GM04503 (cell line): ENCODE measurements around the gene MMP1.

Experiments
- DNase-seq: peaks from one replicate; pipeline ENCODE4 v3.0.0-alpha.2; 2012; ENCODE audit warnings: low read depth

The MMP1 gene

GRCh38 chr11:102806296-102806695, 8.3 kb upstream of the MMP1 start:
- peak; percentile 37 for DNase-seq

GRCh38 chr11:102802341-102802740, 4.4 kb upstream of the MMP1 start:
- DNase-seq, result peak; percentile 90

GRCh38 chr11:102800767-102801166, 2.8 kb upstream of the MMP1 start:
- no peak for DNase-seq

GRCh38 chr11:102799681-102800340, 1.9 kb upstream of the MMP1 start:
- peak; percentile 51 for DNase-seq

- DNase-seq, result no peak
These were observed 3.6 kb downstream of the MMP1 start for GRCh38 chr11:102794382-102794781.

- DNase-seq, result no peak
These were observed 4.2 kb downstream of the MMP1 start for GRCh38 chr11:102793677-102794290.

GRCh38 chr11:102792604-102793003, 5.4 kb downstream of the MMP1 start:
- DNase-seq, result no peak

GRCh38 chr11:102791271-102792036, 6.5 kb downstream of the MMP1 start:
- DNase-seq, result no peak

- no peak for DNase-seq
These were observed 9.5 kb downstream of the MMP1 start for GRCh38 chr11:102788334-102788995.

GRCh38 chr11:102784380-102784779, 13.6 kb downstream of the MMP1 start:
- DNase-seq, result no peak

- no peak for DNase-seq
These were observed 14.2 kb downstream of the MMP1 start for GRCh38 chr11:102783720-102784119.

GRCh38 chr11:102783016-102783415, 14.9 kb downstream of the MMP1 start:
- no peak for DNase-seq

- no peak for DNase-seq
These were observed 16.3 kb downstream of the MMP1 start for GRCh38 chr11:102781676-102782075.

GRCh38 chr11:102780491-102780918, 17.5 kb downstream of the MMP1 start, which contains the start of gene MMP10:
Gene MMP10, minus strand, starts transcription at chr11:102780628. Its CDS starts 37 bp downstream, at chr11:102780591.
- no peak for DNase-seq

- DNase-seq, result no peak
These were observed 21.5 kb downstream of the MMP1 start for GRCh38 chr11:102776454-102776853.

GRCh38 chr11:102773386-102773785, 24.6 kb downstream of the MMP1 start:
- no peak for DNase-seq

GRCh38 chr11:102771351-102771750, 26.6 kb downstream of the MMP1 start:
- no peak for DNase-seq

- no peak for DNase-seq
These were observed 27.8 kb downstream of the MMP1 start for GRCh38 chr11:102770191-102770590.

- DNase-seq, result no peak
These were observed 30.2 kb downstream of the MMP1 start for GRCh38 chr11:102767800-102768199.

- DNase-seq, result no peak
These were observed 34.5 kb downstream of the MMP1 start for GRCh38 chr11:102763440-102763839.

- DNase-seq, result no peak
These were observed 35.6 kb downstream of the MMP1 start for GRCh38 chr11:102762361-102762767.

- DNase-seq, result peak; percentile 34
These were observed 36.2 kb downstream of the MMP1 start for GRCh38 chr11:102761646-102762238.
